ENCODE results near the gene INKA1.

Gene INKA1

GRCh38 chr3:49842843-49843517 lies 39.9 kb downstream of the INKA1 start:
- H3K27me3 ChIP-seq (ENCODE audit: insufficient read depth, low read depth), result no peaks in the 10 kb centered on the region
- H3K27ac ChIP-seq, result no peak overlapping the region
- no peak overlapping the region for H3K4me2 ChIP-seq
- H3K4me3 ChIP-seq (IDR thresholded peaks at IDR 0.05; ENCODE audit: insufficient read depth, low read depth, low read length), result no peak overlapping the region
- no peaks in the 10 kb centered on the region for H4K20me1 ChIP-seq (ENCODE audit: insufficient read depth)
- H3K4me1 ChIP-seq (ENCODE audit: low read depth, poor library complexity, severe bottlenecking), result no peaks in the 10 kb centered on the region
- no peak overlapping the region for H3K9ac ChIP-seq
- H3K79me2 ChIP-seq (ENCODE audit: insufficient read depth, low read depth), result no peaks in the 10 kb centered on the region
- no peaks in the 10 kb centered on the region for H3K36me3 ChIP-seq (ENCODE audit: insufficient read depth)
- TF ChIP-seq CTCF (conservative IDR thresholded peaks at IDR 0.05; ENCODE audit: low read depth, low read length), result no peak
- no peak overlapping the region for H2AFZ ChIP-seq (ENCODE audit: low read depth)

GRCh38 chr3:49844464-49845183 lies 41.6 kb downstream of the INKA1 start:
- no peak overlapping the region for H3K4me2 ChIP-seq
- no peak overlapping the region for H3K4me3 ChIP-seq (IDR thresholded peaks at IDR 0.05; ENCODE audit: insufficient read depth, low read depth, low read length)
- H3K4me1 ChIP-seq (ENCODE audit: low read depth, poor library complexity, severe bottlenecking), result no peaks in the 10 kb centered on the region
- H4K20me1 ChIP-seq (ENCODE audit: insufficient read depth), result no peaks in the 10 kb centered on the region
- TF ChIP-seq CTCF (conservative IDR thresholded peaks at IDR 0.05; ENCODE audit: low read depth, low read length), result no peak
- no peak overlapping the region for H3K27ac ChIP-seq
- H3K27me3 ChIP-seq (ENCODE audit: insufficient read depth, low read depth), result no peaks in the 10 kb centered on the region
- no peaks in the 10 kb centered on the region for H3K79me2 ChIP-seq (ENCODE audit: insufficient read depth, low read depth)
- H3K9ac ChIP-seq, result no peak overlapping the region
- H2AFZ ChIP-seq (ENCODE audit: low read depth), result no peak overlapping the region
- H3K36me3 ChIP-seq (ENCODE audit: insufficient read depth), result no peaks in the 10 kb centered on the region

- H2AFZ ChIP-seq (ENCODE audit: low read depth), result no peak overlapping the region
- no peaks in the 10 kb centered on the region for H4K20me1 ChIP-seq (ENCODE audit: insufficient read depth)
- H3K27ac ChIP-seq, result no peak overlapping the region
- H3K27me3 ChIP-seq (ENCODE audit: insufficient read depth, low read depth), result no peaks in the 10 kb centered on the region
- no peak overlapping the region for H3K9ac ChIP-seq
- H3K79me2 ChIP-seq (ENCODE audit: insufficient read depth, low read depth), result no peaks in the 10 kb centered on the region
- H3K4me3 ChIP-seq (IDR thresholded peaks at IDR 0.05; ENCODE audit: insufficient read depth, low read depth, low read length), result no peak overlapping the region
- no peaks in the 10 kb centered on the region for H3K36me3 ChIP-seq (ENCODE audit: insufficient read depth)
- H3K4me1 ChIP-seq (ENCODE audit: low read depth, poor library complexity, severe bottlenecking), result no peaks in the 10 kb centered on the region
- H3K4me2 ChIP-seq, result no peak overlapping the region
- no peak for TF ChIP-seq CTCF (conservative IDR thresholded peaks at IDR 0.05; ENCODE audit: low read depth, low read length)
Observed at GRCh38 chr3:49845694-49846093, 42.6 kb downstream of the INKA1 start.
